Measurements from ENCODE around the gene DPH5.

GRCh38 chr1:101044749-101045148 lies 19.2 kb upstream of the DPH5 start:
- no peak for TF ChIP-seq CTCF (IDR thresholded peaks at IDR 0.05)
- TF ChIP-seq ZFX (IDR thresholded peaks at IDR 0.05; ENCODE audit: borderline replicate concordance): no peak
